HepG2 (cell line): ENCODE results near the gene PANK2. TPM values are rescaled to one million over a fixed set of nuclear protein-coding genes. Genes with fewer than 3 reads are reported as not detected.

ENCODE experiments used
- CHD2 ChIP-seq: IDR thresholded peaks from 2 replicates; pipeline ENCODE4 v1.6.1; 2011; ENCODE audit warnings: low read depth, low read length, improper control_type of control experiment
- FOXC1 ChIP-seq: sonication (generic); formaldehyde crosslinking; IDR thresholded peaks from 2 replicates; pipeline ENCODE4 v1.8.0; 2022; ENCODE audit warnings: mild to moderate bottlenecking, missing genetic modification reagents, borderline replicate concordance
- GPN1 ChIP-seq: sonication (generic); formaldehyde crosslinking; IDR thresholded peaks from 2 replicates; pipeline ENCODE4 v1.5.1; 2020; ENCODE audit warnings: missing genetic modification reagents, borderline replicate concordance
- HNF4G ChIP-seq, 2 experiments: sonication (generic) in 1 of 2; formaldehyde crosslinking in 1 of 2; IDR thresholded peaks; 2 replicates each; pipeline versions ENCODE4 v1.4.0 to v1.6.1; 2011 to 2020; ENCODE audit warnings: borderline replicate concordance in 2 of 2, low read depth in 2 of 2, mild to moderate bottlenecking in 2 of 2, low read length in 1 of 2, missing genetic modification reagents in 1 of 2, moderate library complexity in 1 of 2
- NFATC3 ChIP-seq: sonication (generic); formaldehyde crosslinking; IDR thresholded peaks from 2 replicates; pipeline ENCODE4 v1.5.1; 2020; ENCODE audit warnings: mild to moderate bottlenecking, missing genetic modification reagents
- PAXIP1 ChIP-seq: sonication (generic); formaldehyde crosslinking; conservative IDR thresholded peaks from 2 replicates; pipeline ENCODE4 v1.4.0; 2020; ENCODE audit warnings: mild to moderate bottlenecking, missing genetic modification reagents, moderate library complexity
- SOX5 ChIP-seq: IDR thresholded peaks from 2 replicates; pipeline ENCODE4 v1.6.1; 2016; ENCODE audit warnings: borderline replicate concordance
- SRSF9 ChIP-seq: fragments of 200-400 bp; formaldehyde crosslinking; IDR thresholded peaks from 2 replicates; pipeline ENCODE4 v1.6.1; 2018; ENCODE audit warnings: borderline replicate concordance, mild to moderate bottlenecking, low read depth, low read length; ENCODE audit not compliant: insufficient read depth, poor library complexity, severe bottlenecking
- TAF15 ChIP-seq: fragments of 200-400 bp; formaldehyde crosslinking; IDR thresholded peaks from one replicate; pipeline ENCODE4 v1.6.1; 2018; ENCODE audit warnings: mild to moderate bottlenecking, low read depth, low read length; ENCODE audit not compliant: poor library complexity, severe bottlenecking
- ZNF136 ChIP-seq: sonication (generic); formaldehyde crosslinking; IDR thresholded peaks from 2 replicates; pipeline ENCODE4 v1.8.1; 2022; ENCODE audit warnings: low read depth, mild to moderate bottlenecking, moderate library complexity, missing genetic modification reagents
- ZNF251 ChIP-seq: sonication (generic); formaldehyde crosslinking; IDR thresholded peaks from 2 replicates; pipeline ENCODE4 v1.9.0; 2021; ENCODE audit warnings: mild to moderate bottlenecking, missing genetic modification reagents
- ZNF343 ChIP-seq: sonication (generic); formaldehyde crosslinking; IDR thresholded peaks from 2 replicates; pipeline ENCODE4 v1.4.0; 2020; ENCODE audit warnings: mild to moderate bottlenecking, missing genetic modification reagents
- ZNF564 ChIP-seq: sonication (generic); formaldehyde crosslinking; IDR thresholded peaks from 2 replicates; pipeline ENCODE4 v1.8.1; 2023; ENCODE audit warnings: mild to moderate bottlenecking, missing genetic modification reagents
- ZNF747 ChIP-seq: sonication (generic); formaldehyde crosslinking; IDR thresholded peaks from 2 replicates; pipeline ENCODE4 v1.8.1; 2023; ENCODE audit warnings: missing genetic modification reagents, mild to moderate bottlenecking, borderline replicate concordance
- ZNF749 ChIP-seq: sonication (generic); formaldehyde crosslinking; IDR thresholded peaks from 2 replicates; pipeline ENCODE4 v1.8.0; 2022; ENCODE audit warnings: mild to moderate bottlenecking, missing genetic modification reagents, moderate library complexity, borderline replicate concordance
- ZNF75D ChIP-seq: sonication (generic); formaldehyde crosslinking; IDR thresholded peaks from 2 replicates; pipeline ENCODE4 v1.8.1; 2023; ENCODE audit warnings: missing genetic modification reagents, mild to moderate bottlenecking, borderline replicate concordance
- ZNF780A ChIP-seq: sonication (generic); formaldehyde crosslinking; IDR thresholded peaks from 2 replicates; pipeline ENCODE4 v1.8.0; 2022; ENCODE audit warnings: mild to moderate bottlenecking, missing genetic modification reagents, moderate library complexity
- polyA plus RNA-seq, 8 experiments: library from polyadenylated mRNA; depleted of rRNA in 3 of 8; stranded (reverse) in 7 of 8; unstranded in 1 of 8; fragments of >200 nt; fragmentation: Illumina TruSeq in 4 of 8; extraction: Trizol in 4 of 8; gene quantifications; 2 replicates each; pipeline versions ENCODE4 v1.2.1 to v1.2.3, GENCODE V29; 2011 to 2016; ENCODE audit warnings: low read depth in 4 of 8, missing spikeins in 1 of 8, mixed read lengths in 1 of 8; ENCODE audit not compliant: insufficient read depth in 1 of 8
- total RNA-seq, 5 experiments: library from RNA; depleted of rRNA; stranded (reverse); fragments of >200 nt; fragmentation: Illumina TruSeq; extraction: Trizol; gene quantifications; 2 replicates each; pipeline ENCODE4 v1.2.3, GENCODE V29; 2016; ENCODE audit warnings: low read depth in 1 of 5
- TF ChIP-seq, protein P1 (sequence below): sonication (generic); formaldehyde crosslinking; conservative IDR thresholded peaks from 2 replicates; pipeline ENCODE4 v1.4.0; 2020; ENCODE audit warnings: missing genetic modification reagents
- TF ChIP-seq, protein P2 (sequence below): sonication (generic); formaldehyde crosslinking; IDR thresholded peaks from 2 replicates; pipeline ENCODE4 v1.5.0; 2020; ENCODE audit warnings: missing genetic modification reagents
- TF ChIP-seq, protein P3 (sequence below): sonication (generic); IDR thresholded peaks from 2 replicates; pipeline ENCODE4 v1.6.1; 2016; ENCODE audit warnings: low read depth, borderline replicate concordance

PANK2 gene
- total and polyA plus RNA-seq, 2 of the 13 experiments (the other 11 are each of a cell fraction or from before 2014, with no cell fraction given): 39.2 to 123 TPM

GRCh38 chr20:3846740-3847428 is 42.3 kb upstream of the PANK2 start, which contains the start of gene MAVS (continued):
- TF ChIP-seq PAXIP1 (CRISPR knock-in tag) (peak; percentile 57), ZNF75D (CRISPR knock-in tag) (no peak), CHD2 (no peak), SOX5 (CRISPR knock-in tag) (0 out of 2 replicates have a peak, but pooled peaks have one; percentile 4), ZNF251 (CRISPR knock-in tag) (no peak), NFATC3 (CRISPR knock-in tag) (no peak), ZNF564 (CRISPR knock-in tag) (peak; percentile 75; the same call in 1 of the 2 replicates), ZNF136 (CRISPR knock-in tag) (no peak), GPN1 (CRISPR knock-in tag) (no peak; the same call in none of the 2 replicates), ZNF780A (CRISPR knock-in tag) (peak; percentile 94; the same call in 1 of the 2 replicates), SRSF9 (no peak), ZNF749 (CRISPR knock-in tag) (peak; percentile 96), TAF15 (no peak), ZNF747 (CRISPR knock-in tag) (peak; percentile 97), HNF4G (IDR thresholded peaks at IDR 0.05; ENCODE audit: borderline replicate concordance, low read depth, low read length) (no peak), HNF4G (CRISPR knock-in tag; IDR thresholded peaks at IDR 0.05; ENCODE audit: borderline replicate concordance, low read depth) (no peak), FOXC1 (CRISPR knock-in tag) (peak; percentile 98), ZNF343 (no peak)
- TF ChIP-seq, protein P1, sequence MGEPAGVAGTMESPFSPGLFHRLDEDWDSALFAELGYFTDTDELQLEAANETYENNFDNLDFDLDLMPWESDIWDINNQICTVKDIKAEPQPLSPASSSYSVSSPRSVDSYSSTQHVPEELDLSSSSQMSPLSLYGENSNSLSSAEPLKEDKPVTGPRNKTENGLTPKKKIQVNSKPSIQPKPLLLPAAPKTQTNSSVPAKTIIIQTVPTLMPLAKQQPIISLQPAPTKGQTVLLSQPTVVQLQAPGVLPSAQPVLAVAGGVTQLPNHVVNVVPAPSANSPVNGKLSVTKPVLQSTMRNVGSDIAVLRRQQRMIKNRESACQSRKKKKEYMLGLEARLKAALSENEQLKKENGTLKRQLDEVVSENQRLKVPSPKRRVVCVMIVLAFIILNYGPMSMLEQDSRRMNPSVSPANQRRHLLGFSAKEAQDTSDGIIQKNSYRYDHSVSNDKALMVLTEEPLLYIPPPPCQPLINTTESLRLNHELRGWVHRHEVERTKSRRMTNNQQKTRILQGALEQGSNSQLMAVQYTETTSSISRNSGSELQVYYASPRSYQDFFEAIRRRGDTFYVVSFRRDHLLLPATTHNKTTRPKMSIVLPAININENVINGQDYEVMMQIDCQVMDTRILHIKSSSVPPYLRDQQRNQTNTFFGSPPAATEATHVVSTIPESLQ (CRISPR knock-in tag): no peak
- TF ChIP-seq, protein P2, sequence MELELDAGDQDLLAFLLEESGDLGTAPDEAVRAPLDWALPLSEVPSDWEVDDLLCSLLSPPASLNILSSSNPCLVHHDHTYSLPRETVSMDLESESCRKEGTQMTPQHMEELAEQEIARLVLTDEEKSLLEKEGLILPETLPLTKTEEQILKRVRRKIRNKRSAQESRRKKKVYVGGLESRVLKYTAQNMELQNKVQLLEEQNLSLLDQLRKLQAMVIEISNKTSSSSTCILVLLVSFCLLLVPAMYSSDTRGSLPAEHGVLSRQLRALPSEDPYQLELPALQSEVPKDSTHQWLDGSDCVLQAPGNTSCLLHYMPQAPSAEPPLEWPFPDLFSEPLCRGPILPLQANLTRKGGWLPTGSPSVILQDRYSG (CRISPR knock-in tag): 0 out of 2 replicates have a peak, but pooled peaks have one; percentile 27
- TF ChIP-seq, protein P3, sequence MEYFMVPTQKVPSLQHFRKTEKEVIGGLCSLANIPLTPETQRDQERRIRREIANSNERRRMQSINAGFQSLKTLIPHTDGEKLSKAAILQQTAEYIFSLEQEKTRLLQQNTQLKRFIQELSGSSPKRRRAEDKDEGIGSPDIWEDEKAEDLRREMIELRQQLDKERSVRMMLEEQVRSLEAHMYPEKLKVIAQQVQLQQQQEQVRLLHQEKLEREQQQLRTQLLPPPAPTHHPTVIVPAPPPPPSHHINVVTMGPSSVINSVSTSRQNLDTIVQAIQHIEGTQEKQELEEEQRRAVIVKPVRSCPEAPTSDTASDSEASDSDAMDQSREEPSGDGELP: no peak
